ENCODE measurements around the gene CPN2. TPM values are rescaled to one million over a fixed set of nuclear protein-coding genes. Genes with fewer than 3 reads are reported as not detected.

Gene CPN2
- total RNA-seq, 2 experiments from 2014 or later = not detected

Other genes with a start within 250 kb of the CPN2 start
- 10 to 100 TPM; 11.2 to 11.3 TPM for gene HES1, start 215.2 kb downstream of the CPN2 start, total RNA-seq
- gene LRRC15, start 18.4 kb upstream of the CPN2 start, total RNA-seq = not detected
- 1 to 10 TPM; 1.3 TPM for gene GP5, start 47.9 kb upstream of the CPN2 start, total RNA-seq
- gene ATP13A3, start 135.7 kb upstream of the CPN2 start, total RNA-seq = 10 to 100 TPM; 76.8 to 77.8 TPM

Measured in activated CD4-positive, alpha-beta memory T cell treated with anti-CD3 and anti-CD28 coated beads, Interleukin-2, amount 10 ng/mL, durations not matched to agents 7 days and 5 days (primary cell).